SJCRH30 (cell line): ENCODE measurements around the gene PLA2G2C. TPM values are rescaled to one million over a fixed set of nuclear protein-coding genes. Genes with fewer than 3 reads are reported as not detected.

Experiments
- DNase-seq, 2 experiments: peaks; one replicate each; pipeline ENCODE4 v3.0.0-alpha.2; 2015 to 2020
- H3K27ac ChIP-seq: fragments of 250-450 bp; sonication (Bioruptor Pico); 2 replicates; pipeline ENCODE4 v1.5.1; 2020; ENCODE audit warnings: mild to moderate bottlenecking, moderate library complexity
- H3K27me3 ChIP-seq: fragments of 250-450 bp; sonication (Bioruptor Pico); 2 replicates; pipeline ENCODE4 v1.5.1; 2020; ENCODE audit warnings: mild to moderate bottlenecking, moderate library complexity
- H3K36me3 ChIP-seq: fragments of 250-450 bp; sonication (Bioruptor Pico); 2 replicates; pipeline ENCODE4 v1.5.1; 2020; ENCODE audit warnings: mild to moderate bottlenecking, moderate library complexity
- H3K4me1 ChIP-seq: fragments of 250-450 bp; sonication (Bioruptor Pico); 2 replicates; pipeline ENCODE4 v1.5.1; 2020; ENCODE audit warnings: mild to moderate bottlenecking, moderate library complexity
- H3K4me3 ChIP-seq: fragments of 250-450 bp; sonication (Bioruptor Pico); 2 replicates; pipeline ENCODE4 v1.5.1; 2020; ENCODE audit warnings: mild to moderate bottlenecking, moderate library complexity
- H3K9me3 ChIP-seq: fragments of 250-450 bp; sonication (Bioruptor Pico); replicated peaks from 2 replicates; pipeline ENCODE4 v1.5.1; 2020; ENCODE audit warnings: mild to moderate bottlenecking, moderate library complexity
- total RNA-seq: library from RNA; depleted of rRNA; stranded (reverse); fragments of >200 nt; shearing (Covaris generic); gene quantifications from 2 replicates; pipeline ENCODE4 v1.2.3, GENCODE V29; 2014

PLA2G2C gene
- total RNA-seq, 1 experiment from 2014 or later: not detected

DNA sequence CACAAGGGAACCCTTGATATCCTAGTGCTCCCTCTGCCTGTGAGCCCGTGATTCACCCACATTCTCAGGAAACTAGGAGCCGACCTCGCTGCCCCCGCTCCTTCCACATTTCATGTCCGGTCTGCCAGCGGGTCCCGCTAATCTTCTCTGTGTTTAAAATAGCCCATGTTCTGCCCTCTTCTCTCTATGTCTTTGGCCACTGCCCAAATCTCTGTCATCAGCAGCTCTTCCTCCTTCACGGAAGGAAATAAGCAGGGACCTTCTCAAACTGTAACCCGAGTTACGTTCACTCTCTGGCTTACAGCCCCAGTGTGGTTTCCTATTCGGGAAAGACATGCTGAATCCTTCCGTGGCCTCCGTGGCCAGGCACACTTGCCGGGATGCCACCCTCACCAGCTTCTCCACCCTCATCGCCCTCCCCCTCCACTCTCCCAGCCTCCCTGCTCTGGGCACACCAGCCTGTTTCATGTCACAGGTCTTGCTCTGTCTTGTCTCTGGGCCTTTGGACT, 21.6 kb downstream of the PLA2G2C start:
- peaks cover 3% of the 10 kb centered on the region for H3K9me3 ChIP-seq
- H3K27me3 ChIP-seq: peaks cover 7% of the 10 kb centered on the region; the same call in 1 of the 2 replicates
- no peak overlapping the region for H3K27ac ChIP-seq
- no peaks in the 10 kb centered on the region for H3K4me1 ChIP-seq
- H3K4me3 ChIP-seq: no peak overlapping the region
- DNase-seq: no peak
- H3K36me3 ChIP-seq: no peaks in the 10 kb centered on the region

DNA sequence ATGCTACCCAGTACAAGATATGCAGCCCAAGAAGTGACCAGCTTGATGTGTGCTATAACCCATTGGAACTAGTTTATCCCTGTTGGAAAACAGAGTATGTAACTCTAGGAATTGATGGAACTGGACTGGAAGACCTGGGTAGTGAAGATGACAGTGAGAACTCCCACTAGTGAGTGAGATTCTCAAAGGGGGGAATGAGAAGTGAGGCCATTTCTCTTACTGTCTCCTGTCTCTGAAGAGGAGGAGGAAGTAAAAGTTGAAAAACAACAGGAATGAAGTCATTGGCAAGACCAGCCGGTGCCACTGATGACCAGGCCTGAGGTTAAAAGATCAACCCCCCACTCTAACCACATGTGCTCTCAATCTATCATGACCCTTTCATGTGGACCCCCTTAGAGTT, 26.3 kb downstream of the PLA2G2C start:
- peaks cover 3% of the 10 kb centered on the region for H3K9me3 ChIP-seq
- no peaks in the 10 kb centered on the region for H3K27me3 ChIP-seq
- H3K4me3 ChIP-seq: no peak overlapping the region
- H3K4me1 ChIP-seq: no peaks in the 10 kb centered on the region
- H3K36me3 ChIP-seq: no peaks in the 10 kb centered on the region
- no peak overlapping the region for H3K27ac ChIP-seq
- DNase-seq: no peak

DNA sequence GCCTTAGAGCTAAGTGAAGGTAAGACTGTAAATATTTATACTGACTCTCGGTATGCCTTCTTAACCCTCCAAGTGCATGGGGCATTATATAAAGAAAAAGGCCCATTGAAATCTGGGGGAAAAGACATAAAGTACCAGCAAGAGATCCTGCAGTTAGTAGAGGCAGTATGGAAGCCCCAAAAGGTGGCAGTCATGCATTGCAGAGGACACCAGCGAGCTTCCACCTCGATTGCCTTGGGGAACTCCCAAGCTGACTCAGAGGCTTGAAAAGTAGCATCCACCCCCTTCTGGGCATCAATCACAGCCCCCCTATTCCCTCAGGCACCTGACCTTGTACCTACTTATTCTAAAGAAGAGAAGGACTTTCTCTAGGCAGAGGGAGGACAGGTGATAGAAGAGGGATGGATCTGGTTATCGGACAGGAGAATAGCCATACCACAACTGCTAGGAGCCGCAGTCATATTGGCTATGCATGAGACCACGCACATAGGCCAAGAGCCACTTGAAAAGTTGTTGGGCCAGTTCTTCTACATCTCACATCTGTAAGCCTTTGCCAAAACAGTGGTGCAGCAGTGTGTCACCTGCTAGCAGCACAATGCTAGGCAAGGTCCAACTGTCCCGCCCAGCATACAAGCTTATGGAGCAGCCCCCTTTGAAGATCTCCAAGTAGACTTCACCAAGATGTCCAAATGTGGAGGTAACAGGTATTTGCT, 27.8 kb downstream of the PLA2G2C start:
- Histone ChIP-seq H3K4me3 (no peak overlapping the region), H3K27ac (no peak overlapping the region), H3K27me3 (no peaks in the 10 kb centered on the region), H3K9me3 (peaks cover 3% of the 10 kb centered on the region), H3K36me3 (no peaks in the 10 kb centered on the region), H3K4me1 (no peaks in the 10 kb centered on the region)
- DNase-seq: no peak

DNA sequence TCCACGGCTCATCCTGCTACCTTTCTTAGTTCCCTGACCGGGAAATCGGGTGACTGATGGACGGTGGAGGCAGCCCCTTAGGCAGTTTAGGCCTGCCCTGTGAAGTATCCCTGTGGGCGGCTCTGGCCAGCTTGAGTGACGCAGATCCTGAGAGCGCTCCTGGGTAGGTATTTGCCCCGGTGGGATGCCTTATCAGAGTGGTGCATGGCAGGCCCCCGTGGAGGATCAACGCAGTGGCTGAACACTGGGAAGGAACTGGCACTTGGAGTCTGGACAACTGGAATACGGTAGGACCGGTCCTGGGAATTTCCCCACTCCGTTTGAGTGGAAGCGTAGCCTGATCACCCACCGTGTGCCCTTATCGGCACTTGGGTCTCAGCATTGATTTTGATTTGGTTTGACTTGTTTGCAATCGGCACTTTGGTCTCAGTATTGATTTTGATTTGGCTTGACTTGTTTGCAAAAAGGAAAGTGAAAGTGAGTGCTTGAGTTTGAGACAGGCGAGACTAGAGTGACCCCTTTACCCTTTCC, 32.0 kb downstream of the PLA2G2C start:
- Histone ChIP-seq H3K4me3 (no peak overlapping the region), H3K4me1 (peaks cover 5% of the 10 kb centered on the region; the same call in 1 of the 2 replicates), H3K27me3 (no peaks in the 10 kb centered on the region), H3K9me3 (no peaks in the 10 kb centered on the region), H3K27ac (no peak overlapping the region), H3K36me3 (no peaks in the 10 kb centered on the region)
- DNase-seq: no peak

DNA sequence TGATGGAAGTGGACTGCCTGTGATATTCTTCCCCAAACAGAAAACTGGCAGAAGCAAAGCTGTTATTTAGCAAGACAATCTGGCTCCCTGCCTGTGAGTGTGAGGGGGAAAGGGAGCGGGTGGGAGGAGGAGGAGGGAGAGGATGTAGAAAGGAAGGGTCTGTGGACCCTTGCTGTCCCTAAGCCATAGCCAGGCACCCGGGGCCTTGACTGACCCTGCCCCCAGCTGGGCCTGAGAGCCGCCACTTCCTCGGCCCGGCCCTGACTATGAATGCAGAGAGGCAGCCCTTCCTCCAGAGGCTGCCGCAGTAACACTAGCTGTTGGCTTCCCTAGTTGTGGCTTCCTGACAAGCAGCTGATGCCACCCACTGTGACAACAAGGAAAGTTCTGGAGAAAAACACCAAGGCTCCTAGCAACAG, 33.3 kb downstream of the PLA2G2C start:
- peak; percentile 56 to 72 for DNase-seq
- no peaks in the 10 kb centered on the region for H3K27me3 ChIP-seq
- H3K4me1 ChIP-seq: peaks cover 5% of the 10 kb centered on the region; the same call in 1 of the 2 replicates
- H3K27ac ChIP-seq: no peak overlapping the region
- no peaks in the 10 kb centered on the region for H3K36me3 ChIP-seq
- H3K9me3 ChIP-seq: no peaks in the 10 kb centered on the region
- no peak overlapping the region for H3K4me3 ChIP-seq

DNA sequence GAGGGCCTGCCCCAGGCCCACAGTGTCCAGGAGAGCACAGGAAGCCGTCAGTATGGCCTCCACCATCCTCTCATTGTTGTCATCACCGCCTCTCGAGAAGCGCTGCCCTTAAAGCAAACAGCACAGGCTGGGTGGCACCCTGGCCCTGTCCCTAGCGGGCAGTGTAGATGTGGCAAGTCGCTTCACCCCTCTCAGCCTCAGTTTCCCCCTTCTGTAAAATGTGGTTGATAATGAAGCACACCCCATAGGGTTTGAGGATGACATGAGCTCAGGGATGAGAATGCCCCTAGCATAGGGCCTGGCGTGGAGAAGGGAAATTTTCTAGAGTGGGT, 33.8 kb downstream of the PLA2G2C start:
- Histone ChIP-seq H3K27ac (no peak overlapping the region), H3K4me1 (peaks cover 5% of the 10 kb centered on the region; the same call in 1 of the 2 replicates), H3K9me3 (no peaks in the 10 kb centered on the region), H3K36me3 (no peaks in the 10 kb centered on the region), H3K4me3 (no peak overlapping the region), H3K27me3 (no peaks in the 10 kb centered on the region)
- no peak for DNase-seq

DNA sequence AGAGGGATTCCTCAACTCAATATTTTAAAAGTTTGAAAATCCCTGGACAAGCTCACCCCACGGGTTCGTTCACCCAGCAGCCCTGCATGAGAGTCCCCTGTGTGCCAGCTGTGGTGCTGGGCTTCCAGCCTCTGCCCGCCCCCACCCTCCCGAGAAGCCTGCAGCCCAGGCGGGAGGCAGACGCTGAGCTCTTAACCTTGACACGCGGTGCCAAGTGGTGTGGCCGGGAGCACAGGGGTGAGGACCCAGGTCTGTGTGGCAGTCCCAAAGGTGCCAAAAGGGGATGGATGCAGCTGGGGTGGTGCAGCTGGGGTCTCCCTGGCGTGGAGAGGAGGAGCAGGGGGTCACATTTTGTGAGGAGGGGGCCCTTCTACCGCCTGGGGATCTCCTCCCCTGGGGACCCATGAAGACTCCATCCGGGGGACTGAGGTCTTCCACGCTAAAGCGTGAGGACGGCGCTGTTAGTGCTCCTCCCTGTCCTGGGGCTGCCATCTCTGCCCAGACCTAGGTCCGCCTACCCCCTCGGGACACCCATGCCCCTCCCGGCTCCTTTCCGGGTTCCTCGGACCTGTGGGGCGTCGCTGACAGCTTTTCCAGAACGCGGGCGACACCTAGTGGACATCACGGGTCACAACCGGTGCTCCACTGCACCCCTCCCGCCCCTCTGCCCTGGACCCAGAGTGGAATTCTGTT, 34.3 kb downstream of the PLA2G2C start:
- peak overlapping the region; percentile 39 for H3K4me3 ChIP-seq
- no peaks in the 10 kb centered on the region for H3K36me3 ChIP-seq
- H3K27ac ChIP-seq: no peak overlapping the region
- peaks cover 5% of the 10 kb centered on the region; the same call in 1 of the 2 replicates for H3K4me1 ChIP-seq
- no peaks in the 10 kb centered on the region for H3K27me3 ChIP-seq
- DNase-seq: peak; percentile 91 to 94
- H3K9me3 ChIP-seq: no peaks in the 10 kb centered on the region

DNA sequence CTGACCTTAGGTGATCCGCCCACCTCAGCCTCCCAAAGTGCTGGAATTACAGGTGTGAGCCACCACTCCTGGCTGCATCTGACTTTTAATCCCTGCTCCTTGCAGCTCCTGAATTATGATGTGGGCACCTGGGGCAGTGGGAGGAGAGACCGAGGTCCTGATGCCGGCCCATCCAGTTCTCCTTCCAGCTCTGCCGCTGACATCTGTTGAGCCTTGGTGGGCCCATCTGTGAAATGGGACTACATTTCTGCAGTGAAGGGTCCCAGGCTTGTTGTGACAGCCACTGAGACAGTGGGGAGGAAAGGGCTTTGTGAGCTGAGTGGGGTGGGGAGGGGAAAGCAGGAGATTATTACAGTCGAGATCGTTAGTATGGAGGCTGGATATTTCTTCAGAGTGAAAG, 35.3 kb downstream of the PLA2G2C start:
- Histone ChIP-seq H3K27ac (no peak overlapping the region), H3K4me3 (no peak overlapping the region), H3K36me3 (no peaks in the 10 kb centered on the region), H3K4me1 (peaks cover 5% of the 10 kb centered on the region; the same call in 1 of the 2 replicates), H3K9me3 (no peaks in the 10 kb centered on the region), H3K27me3 (no peaks in the 10 kb centered on the region)
- DNase-seq: no peak

DNA sequence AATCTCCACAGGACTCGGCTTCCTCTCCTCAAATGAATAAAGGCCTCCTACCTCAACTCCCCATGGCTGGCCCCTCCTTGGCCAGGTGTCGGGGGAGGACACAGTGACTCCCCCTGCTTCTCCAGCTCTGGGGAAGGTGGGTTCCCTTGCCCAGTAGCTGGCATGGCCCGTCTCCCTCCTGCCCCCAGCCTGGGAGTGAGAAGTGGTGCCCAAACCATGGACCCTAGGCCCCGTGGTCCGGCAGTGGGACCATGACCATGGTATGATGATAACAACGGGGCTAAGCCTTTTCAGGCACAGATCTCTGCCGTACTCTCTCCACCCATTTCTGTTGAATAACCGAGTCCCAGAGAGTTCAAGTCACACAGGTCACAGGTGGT, 36.0 kb downstream of the PLA2G2C start:
- no peak for DNase-seq
- Histone ChIP-seq H3K27me3 (no peaks in the 10 kb centered on the region; the same call in 1 of the 2 replicates), H3K9me3 (no peaks in the 10 kb centered on the region), H3K36me3 (no peaks in the 10 kb centered on the region), H3K27ac (no peak overlapping the region), H3K4me3 (no peak overlapping the region), H3K4me1 (peaks cover 5% of the 10 kb centered on the region; the same call in 1 of the 2 replicates)

DNA sequence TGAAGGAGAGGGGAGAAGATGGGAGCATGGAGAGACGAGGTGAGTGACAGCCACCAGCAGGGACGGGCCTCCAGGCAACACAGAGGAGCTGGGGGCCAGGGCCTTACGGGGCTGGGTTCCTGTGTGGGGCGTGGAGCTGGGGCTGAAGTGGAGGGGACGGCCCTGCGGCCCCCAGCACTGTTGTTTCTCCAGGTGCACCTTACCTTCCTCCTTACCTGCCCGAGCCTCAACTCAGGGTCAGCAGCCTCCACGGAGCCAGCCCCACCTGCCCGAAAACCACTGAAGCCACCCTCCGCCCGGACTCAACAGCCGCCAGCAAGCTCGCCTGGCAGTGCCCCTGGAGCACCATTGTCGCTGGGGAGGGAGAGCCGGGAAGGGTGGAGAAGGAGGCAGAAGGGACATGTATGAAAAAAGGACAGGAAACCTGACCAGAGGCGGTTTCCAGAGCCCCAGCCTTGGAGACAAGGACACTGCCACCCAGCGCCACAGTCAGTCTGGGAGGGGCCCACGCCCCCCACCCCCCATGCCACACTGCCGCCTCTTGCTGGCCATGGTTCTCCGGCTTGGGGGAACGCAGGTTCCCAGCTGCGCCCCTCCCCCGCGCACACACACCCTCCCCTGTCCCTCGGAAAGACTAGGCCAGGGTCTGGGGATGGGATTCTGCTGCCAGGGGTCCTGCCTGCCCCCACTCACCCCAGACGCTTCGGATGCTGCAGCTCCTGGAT, 36.6 kb downstream of the PLA2G2C start:
- H3K9me3 ChIP-seq: no peaks in the 10 kb centered on the region
- H3K4me3 ChIP-seq: no peak overlapping the region
- no peaks in the 10 kb centered on the region for H3K36me3 ChIP-seq
- no peak for DNase-seq
- H3K4me1 ChIP-seq: peaks cover 5% of the 10 kb centered on the region; the same call in 1 of the 2 replicates
- H3K27ac ChIP-seq: no peak overlapping the region
- no peaks in the 10 kb centered on the region; the same call in 1 of the 2 replicates for H3K27me3 ChIP-seq

DNA sequence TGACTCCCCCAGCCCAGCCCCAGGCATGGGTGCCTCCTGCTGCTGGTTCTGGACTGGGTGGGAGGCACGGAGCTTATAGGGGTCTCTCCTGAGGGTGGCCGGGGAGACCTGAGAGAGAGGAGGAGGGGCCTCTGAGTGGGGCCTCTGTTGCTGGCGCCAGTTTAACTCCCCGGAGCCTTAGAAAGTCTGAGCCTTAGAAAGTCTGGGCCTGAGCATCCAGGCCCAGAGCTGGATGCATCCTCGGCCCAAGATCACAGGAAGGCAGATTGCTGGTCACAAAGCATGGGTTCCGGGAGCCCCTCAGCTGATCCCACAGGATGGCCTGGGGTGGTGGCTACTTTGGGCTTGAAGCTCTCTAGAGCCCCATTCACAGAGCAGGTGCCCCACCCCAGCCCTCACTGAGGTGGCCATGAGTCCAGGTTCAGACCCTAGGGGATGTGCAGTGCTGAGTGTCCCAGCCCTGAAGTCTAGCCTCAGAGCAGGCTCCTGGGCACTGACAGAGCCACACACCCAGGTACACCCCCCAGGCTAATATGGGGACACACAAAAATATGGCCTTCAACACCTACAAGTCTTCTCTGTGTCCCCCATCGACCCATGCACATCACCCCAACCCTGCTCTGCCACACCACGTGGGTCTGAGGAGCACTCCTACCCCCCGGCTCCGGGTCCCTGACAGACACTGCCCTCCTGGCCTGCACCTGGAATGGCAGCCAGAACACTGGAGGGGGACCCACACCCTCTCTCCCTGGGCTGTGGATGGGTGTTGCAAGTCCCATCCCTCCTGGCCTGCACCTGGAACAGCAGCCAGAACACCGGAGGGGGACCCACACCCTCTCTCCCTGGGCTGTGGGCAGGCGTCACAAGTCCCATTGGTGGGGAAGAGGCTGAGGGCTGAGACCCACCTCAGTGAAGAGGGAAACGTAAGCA, 37.5 kb downstream of the PLA2G2C start:
- no peak overlapping the region for H3K4me3 ChIP-seq
- no peaks in the 10 kb centered on the region for H3K9me3 ChIP-seq
- peaks cover 5% of the 10 kb centered on the region; the same call in 1 of the 2 replicates for H3K4me1 ChIP-seq
- no peak overlapping the region for H3K27ac ChIP-seq
- H3K27me3 ChIP-seq: no peaks in the 10 kb centered on the region; the same call in 1 of the 2 replicates
- H3K36me3 ChIP-seq: no peaks in the 10 kb centered on the region
- DNase-seq: no peak

DNA sequence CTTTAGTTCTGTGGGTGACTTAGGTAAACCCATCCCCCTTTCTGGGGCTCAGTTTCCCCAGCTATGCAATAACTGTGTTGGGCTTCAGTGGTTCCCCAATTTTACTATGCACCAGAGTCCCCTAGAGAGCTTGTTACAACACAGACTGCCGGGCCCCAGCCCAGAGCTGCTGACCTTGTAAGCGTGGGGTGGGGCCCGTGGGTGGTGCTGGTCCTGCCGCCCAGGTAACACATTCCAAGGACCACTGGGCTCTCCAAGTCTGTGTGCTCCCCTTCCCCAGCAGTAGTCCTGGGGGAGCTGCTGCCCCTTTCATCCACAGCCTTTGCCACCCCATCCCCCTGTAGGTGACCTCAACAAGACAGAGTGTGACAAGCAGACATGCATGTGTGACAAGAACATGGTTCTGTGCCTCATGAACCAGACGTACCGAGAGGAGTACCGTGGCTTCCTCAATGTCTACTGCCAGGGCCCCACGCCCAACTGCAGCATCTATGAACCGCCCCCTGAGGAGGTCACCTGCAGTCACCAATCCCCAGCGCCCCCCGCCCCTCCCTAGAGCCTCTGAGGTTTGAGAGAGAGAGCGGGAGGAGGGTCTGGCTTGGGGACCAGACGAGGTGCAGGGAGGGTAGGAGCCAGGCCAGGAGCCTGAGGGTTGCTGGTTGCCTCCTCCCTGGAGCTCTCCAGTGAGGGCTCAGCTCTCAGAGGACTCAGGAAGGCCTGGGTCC, 38.3 kb downstream of the PLA2G2C start:
- Histone ChIP-seq H3K27ac (no peak overlapping the region), H3K4me3 (no peak overlapping the region), H3K4me1 (peaks cover 4% of the 10 kb centered on the region; the same call in 1 of the 2 replicates), H3K27me3 (no peaks in the 10 kb centered on the region; the same call in 1 of the 2 replicates), H3K36me3 (no peaks in the 10 kb centered on the region), H3K9me3 (no peaks in the 10 kb centered on the region)
- DNase-seq: no peak
